Cardiac muscle cell (in vitro differentiated cells and primary cell): ENCODE measurements around the gene TEKT5. TPM values are rescaled to one million over a fixed set of nuclear protein-coding genes. Genes with fewer than 3 reads are reported as not detected.

Experiments
- DNase-seq, 2 donors: peaks; one replicate each; pipeline versions ENCODE4 v3.0.0 to v3.0.0-alpha.2; 2010 to 2017; ENCODE audit warnings: low read depth in 1 of 2, low spot score in 1 of 2
- H3K27ac ChIP-seq: fragments of 200-600 bp; sonication (generic); 2 replicates; pipeline ENCODE4 v1.5.1; 2016
- H3K27me3 ChIP-seq: fragments of 200-600 bp; sonication (generic); 2 replicates; pipeline ENCODE4 v1.6.0; 2016; ENCODE audit warnings: control low read depth
- H3K36me3 ChIP-seq: fragments of 200-600 bp; sonication (generic); 2 replicates; pipeline ENCODE4 v1.5.1; 2016; ENCODE audit warnings: control low read depth
- H3K4me1 ChIP-seq: fragments of 200-600 bp; sonication (generic); 2 replicates; pipeline ENCODE4 v1.8.1; 2017; ENCODE audit warnings: low read depth, mild to moderate bottlenecking, mixed run types
- H3K4me3 ChIP-seq: fragments of 200-600 bp; sonication (generic); 2 replicates; pipeline ENCODE4 v1.5.1; 2016; ENCODE audit warnings: mild to moderate bottlenecking
- H3K9me3 ChIP-seq: fragments of 200-600 bp; sonication (generic); 2 replicates; pipeline ENCODE4 v1.5.1; 2017; ENCODE audit warnings: low read depth, mild to moderate bottlenecking, control low read depth
- CTCF ChIP-seq: IDR thresholded peaks from 2 replicates; pipeline ENCODE4 v1.5.1; 2012; ENCODE audit warnings: low read depth, mild to moderate bottlenecking, low read length
- polyA plus RNA-seq: library from polyadenylated mRNA; unstranded; fragments of >200 nt; fragmentation: Nextera tagmentation; extraction: Ambion mirVana; gene quantifications from 2 replicates; pipeline ENCODE4 v1.2.1, GENCODE V29; 2016
- total RNA-seq: library from RNA; depleted of rRNA; stranded (reverse); fragments of >200 nt; gene quantifications from 2 replicates; pipeline ENCODE4 v1.2.3, GENCODE V29; 2016

The TEKT5 gene
- total and polyA plus RNA-seq, 2 experiments from 2014 or later: 0.48 TPM

- no peaks in the 10 kb centered on the region for H3K36me3 ChIP-seq
- H3K27me3 ChIP-seq: no peaks in the 10 kb centered on the region
- no peaks in the 10 kb centered on the region for H3K9me3 ChIP-seq
- no peak overlapping the region for H3K4me3 ChIP-seq
- peaks cover 42% of the 10 kb centered on the region for H3K4me1 ChIP-seq
- no peak for TF ChIP-seq CTCF
- peak overlapping the region; percentile 6 for H3K27ac ChIP-seq
- DNase-seq: no peak
Observed at GRCh38 chr16:10618710-10619209, 76.0 kb downstream of the TEKT5 start.

GRCh38 chr16:10617662-10618420, 76.9 kb downstream of the TEKT5 start:
- H3K4me1 ChIP-seq: peaks cover 40% of the 10 kb centered on the region
- H3K36me3 ChIP-seq: no peaks in the 10 kb centered on the region
- no peaks in the 10 kb centered on the region for H3K9me3 ChIP-seq
- no peak overlapping the region for H3K4me3 ChIP-seq
- no peaks in the 10 kb centered on the region for H3K27me3 ChIP-seq
- H3K27ac ChIP-seq: peak overlapping the region; percentile 93
- TF ChIP-seq CTCF: no peak
- DNase-seq: no peak

- Histone ChIP-seq H3K27ac (peak overlapping the region; percentile 93), H3K4me3 (no peak overlapping the region), H3K27me3 (no peaks in the 10 kb centered on the region), H3K4me1 (peaks cover 33% of the 10 kb centered on the region), H3K9me3 (no peaks in the 10 kb centered on the region), H3K36me3 (no peaks in the 10 kb centered on the region)
- peak; percentile 9 for TF ChIP-seq CTCF
- peak; percentile 68 to 77 for DNase-seq
Observed at GRCh38 chr16:10616756-10617640, 77.7 kb downstream of the TEKT5 start.

- Histone ChIP-seq H3K4me3 (no peak overlapping the region), H3K27ac (peak overlapping the region; percentile 93), H3K9me3 (no peaks in the 10 kb centered on the region), H3K36me3 (no peaks in the 10 kb centered on the region), H3K27me3 (no peaks in the 10 kb centered on the region), H3K4me1 (peaks cover 31% of the 10 kb centered on the region)
- no peak for DNase-seq
- no peak for TF ChIP-seq CTCF
Observed at GRCh38 chr16:10616419-10616755, 78.3 kb downstream of the TEKT5 start.

GRCh38 chr16:10614685-10615084, 80.0 kb downstream of the TEKT5 start:
- Histone ChIP-seq H3K4me1 (peaks cover 42% of the 10 kb centered on the region), H3K27ac (no peak overlapping the region), H3K9me3 (no peaks in the 10 kb centered on the region), H3K4me3 (no peak overlapping the region), H3K27me3 (no peaks in the 10 kb centered on the region), H3K36me3 (no peaks in the 10 kb centered on the region)
- no peak for TF ChIP-seq CTCF
- no peak for DNase-seq
